SU-DHL-6 (cell line): ENCODE results near the gene LGSN.

ENCODE experiments used
- EZH2phosphoT487 ChIP-seq: fragments of 200-600 bp; sonication (generic), shearing (Covaris generic); conservative IDR thresholded peaks from 2 replicates; pipeline ENCODE4 v1.6.1; 2018; ENCODE audit warnings: mild to moderate bottlenecking, antibody characterized with exemption, low read length, moderate library complexity, mixed read lengths
- TF ChIP-seq, protein P1 (sequence below): fragments of 200-600 bp; sonication (generic); IDR thresholded peaks from one replicate; pipeline ENCODE4 v1.5.1; 2017; ENCODE audit warnings: antibody characterized with exemption, mild to moderate bottlenecking, low read length, moderate library complexity; ENCODE audit not compliant: insufficient read depth, poor library complexity, severe bottlenecking

DNA sequence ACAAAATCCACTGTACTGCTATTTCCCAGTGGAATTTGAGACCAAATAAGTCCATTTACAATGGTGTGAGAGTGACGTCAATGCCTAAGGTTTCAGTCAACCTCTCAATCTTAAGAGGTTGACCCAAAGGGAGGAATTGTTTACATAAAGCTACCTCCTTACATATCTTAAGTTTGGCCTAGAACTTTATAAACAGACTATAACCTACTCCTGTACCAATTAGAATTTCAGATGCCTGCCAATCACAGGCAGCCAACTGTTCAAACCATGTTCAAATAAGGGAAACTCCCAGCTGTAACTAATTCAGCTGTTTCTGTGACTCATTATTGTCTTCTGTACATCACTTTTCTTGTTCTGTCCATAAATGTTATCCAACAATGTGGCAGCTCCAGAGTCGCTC lies 14.5 kb downstream of the LGSN start:
- TF ChIP-seq, protein P1, sequence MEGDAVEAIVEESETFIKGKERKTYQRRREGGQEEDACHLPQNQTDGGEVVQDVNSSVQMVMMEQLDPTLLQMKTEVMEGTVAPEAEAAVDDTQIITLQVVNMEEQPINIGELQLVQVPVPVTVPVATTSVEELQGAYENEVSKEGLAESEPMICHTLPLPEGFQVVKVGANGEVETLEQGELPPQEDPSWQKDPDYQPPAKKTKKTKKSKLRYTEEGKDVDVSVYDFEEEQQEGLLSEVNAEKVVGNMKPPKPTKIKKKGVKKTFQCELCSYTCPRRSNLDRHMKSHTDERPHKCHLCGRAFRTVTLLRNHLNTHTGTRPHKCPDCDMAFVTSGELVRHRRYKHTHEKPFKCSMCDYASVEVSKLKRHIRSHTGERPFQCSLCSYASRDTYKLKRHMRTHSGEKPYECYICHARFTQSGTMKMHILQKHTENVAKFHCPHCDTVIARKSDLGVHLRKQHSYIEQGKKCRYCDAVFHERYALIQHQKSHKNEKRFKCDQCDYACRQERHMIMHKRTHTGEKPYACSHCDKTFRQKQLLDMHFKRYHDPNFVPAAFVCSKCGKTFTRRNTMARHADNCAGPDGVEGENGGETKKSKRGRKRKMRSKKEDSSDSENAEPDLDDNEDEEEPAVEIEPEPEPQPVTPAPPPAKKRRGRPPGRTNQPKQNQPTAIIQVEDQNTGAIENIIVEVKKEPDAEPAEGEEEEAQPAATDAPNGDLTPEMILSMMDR, result no peak
- TF ChIP-seq EZH2phosphoT487, result no peak
